HG03025 (cell line): Measurements from ENCODE around the gene LUC7L.
"Not testable (repeated sequence)": the region's sequence is repeated elsewhere in the genome, so short reads cannot be mapped to it uniquely, and the experiment has no call there.

ENCODE experiments used
- ATAC-seq: cut with Tn5 transposase; IDR thresholded peaks from one replicate; pipeline ENCODE4 v1.9.1; 2021; ENCODE audit warnings: mild to moderate bottlenecking, moderate library complexity; ENCODE audit not compliant: unreplicated experiment, low FRiP score

Gene LUC7L

GRCh38 chr16:167122-167690, 62.0 kb downstream of the LUC7L start:
- no peak for ATAC-seq

GRCh38 chr16:166375-167121, 62.7 kb downstream of the LUC7L start:
- no peak for ATAC-seq

DNA sequence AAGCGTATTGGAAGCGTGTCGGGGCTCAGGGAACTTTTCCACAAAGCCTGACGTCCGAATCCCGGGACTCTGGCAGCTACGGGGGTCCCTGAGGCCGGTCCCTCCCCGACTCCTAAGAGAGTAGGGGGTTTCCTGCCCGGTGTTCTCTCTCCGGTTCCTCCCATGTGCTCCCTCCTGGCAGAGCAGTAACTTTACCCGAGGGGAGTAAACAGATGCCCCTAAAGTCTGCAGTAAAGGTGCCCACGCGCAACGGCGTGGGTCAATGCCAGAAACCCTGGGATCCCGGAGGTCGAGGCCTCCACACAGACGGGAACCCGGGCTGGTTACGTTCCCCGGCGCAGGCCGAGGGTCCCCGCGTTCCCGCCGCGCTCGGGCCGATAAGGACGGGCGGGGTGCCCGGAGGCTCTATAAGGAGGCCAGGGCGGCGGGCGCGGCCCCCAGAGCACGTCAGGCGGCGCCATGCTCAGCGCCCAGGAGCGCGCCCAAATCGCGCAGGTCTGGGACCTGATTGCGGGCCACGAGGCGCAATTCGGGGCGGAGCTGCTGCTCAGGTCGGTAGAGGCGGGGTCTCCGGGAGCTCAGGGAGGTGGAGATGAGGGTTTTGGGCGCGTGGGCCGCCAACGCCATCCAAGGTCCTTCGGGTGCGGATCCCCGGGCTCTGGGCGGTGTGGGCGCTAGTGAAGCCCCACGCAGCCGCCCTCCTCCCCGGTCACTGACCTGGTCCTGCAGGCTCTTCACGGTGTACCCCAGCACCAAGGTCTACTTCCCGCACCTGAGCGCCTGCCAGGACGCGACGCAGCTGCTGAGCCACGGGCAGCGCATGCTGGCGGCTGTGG, 63.5 kb downstream of the LUC7L start, which contains the start of gene HBM:
HBM (plus strand) TSS at position 440 of the 836 bp plus-strand sequence; CDS start at position 460, 20 bp downstream.
- ATAC-seq, result no peak

- ATAC-seq, result no peak
Observed at GRCh38 chr16:164827-165538, 64.3 kb downstream of the LUC7L start.

GRCh38 chr16:164134-164823, 65.0 kb downstream of the LUC7L start:
- ATAC-seq, result not testable (repeated sequence)

GRCh38 chr16:163696-164095, 65.6 kb downstream of the LUC7L start:
- not testable (repeated sequence) for ATAC-seq

DNA sequence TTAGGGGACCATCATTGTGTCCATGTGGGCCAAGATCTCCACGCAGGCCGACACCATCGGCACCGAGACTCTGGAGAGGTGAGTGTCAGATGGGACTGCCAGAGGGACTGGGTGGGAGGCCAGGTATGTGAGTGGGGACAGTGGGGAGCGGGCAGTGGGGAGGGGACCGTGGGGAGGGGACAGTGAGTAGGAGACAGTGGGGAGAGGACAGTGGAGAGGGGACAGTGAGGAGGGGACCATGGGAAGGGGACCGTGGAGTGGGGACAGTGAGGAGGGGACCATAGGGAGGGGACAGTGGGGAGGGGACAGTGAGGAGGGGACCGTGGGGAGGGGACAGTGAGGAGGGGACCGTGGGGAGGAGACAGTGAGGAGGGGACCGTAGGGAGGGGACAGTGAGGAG, 66.1 kb downstream of the LUC7L start:
- not testable (repeated sequence) for ATAC-seq

DNA sequence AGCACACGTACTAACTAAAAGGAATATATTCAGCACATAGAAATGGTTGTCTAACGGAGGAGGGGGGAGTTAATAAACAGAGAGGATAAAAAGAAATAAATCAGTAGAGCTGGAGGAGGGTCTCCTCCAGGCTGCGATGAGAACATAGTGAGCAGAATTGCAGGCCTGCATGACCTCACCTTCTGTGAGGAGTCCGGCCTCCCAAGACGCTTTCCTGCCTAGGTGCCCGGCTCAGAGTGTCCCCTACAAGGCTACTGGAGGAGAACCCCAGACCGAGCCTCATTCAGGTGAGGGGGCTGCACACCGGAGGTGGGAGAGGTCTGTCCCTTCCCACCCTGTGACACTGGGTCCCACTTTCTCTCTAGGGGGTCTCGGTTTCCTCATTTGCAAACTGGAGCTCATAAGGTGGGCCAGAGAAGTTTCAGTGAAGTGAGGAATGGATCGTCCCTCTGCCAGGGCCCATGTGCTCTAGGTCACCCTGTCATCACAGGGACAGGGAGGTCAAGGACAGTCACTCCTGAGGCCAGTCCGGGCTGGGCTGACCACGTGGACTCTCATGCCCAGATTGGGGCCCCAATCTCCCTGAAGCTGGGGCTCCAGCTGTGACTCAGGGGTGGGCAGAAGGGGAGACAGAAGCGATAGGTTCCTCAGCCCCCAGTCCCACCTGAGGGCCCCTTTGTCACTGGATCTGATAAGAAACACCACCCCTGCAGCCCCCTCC, 66.8 kb downstream of the LUC7L start:
- ATAC-seq, result no peak

DNA sequence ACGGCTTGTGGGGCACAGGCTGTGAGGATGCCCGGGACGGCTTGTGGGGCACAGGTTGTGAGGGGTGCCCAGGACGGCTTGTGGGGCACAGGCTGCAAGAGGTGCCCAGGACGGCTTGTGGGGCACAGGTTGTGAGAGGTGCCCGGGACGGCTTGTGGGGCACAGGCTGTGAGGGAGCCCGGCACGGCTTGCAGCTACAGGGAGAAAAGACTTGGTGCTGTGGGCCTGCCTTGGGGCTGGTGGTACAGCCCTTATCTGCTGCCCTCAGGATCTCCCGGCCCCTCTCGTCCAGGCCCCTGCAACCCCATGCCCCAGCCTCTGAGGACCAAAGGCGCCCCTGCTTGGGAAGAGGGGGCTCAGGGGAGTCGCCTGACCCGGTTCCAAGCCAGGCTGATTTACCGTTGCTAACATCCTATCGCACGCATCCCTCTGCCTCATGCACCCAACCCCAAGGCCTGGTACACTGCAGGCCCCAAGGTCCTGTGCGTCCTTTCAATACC, 68.5 kb downstream of the LUC7L start:
- ATAC-seq, result no peak

DNA sequence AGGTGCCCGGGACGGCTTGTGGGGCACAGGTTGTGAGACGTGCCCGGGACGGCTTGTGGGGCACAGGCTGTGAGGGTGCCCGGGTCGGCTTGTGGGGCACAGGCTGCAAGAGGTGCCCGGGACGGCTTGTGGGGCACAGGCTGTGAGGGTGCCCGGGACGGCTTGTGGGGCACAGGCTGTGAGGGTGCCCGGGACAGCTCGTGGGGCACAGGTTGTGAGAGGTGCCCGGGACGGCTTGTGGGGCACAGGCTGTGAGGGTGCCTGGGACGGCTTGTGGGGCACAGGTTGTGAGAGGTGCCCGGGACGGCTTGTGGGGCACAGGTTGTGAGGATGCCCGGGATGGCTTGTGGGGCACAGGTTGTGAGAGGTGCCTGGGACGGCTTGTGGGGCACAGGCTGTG, 69.0 kb downstream of the LUC7L start:
- not testable (repeated sequence) for ATAC-seq

GRCh38 chr16:159136-159849, 70.0 kb downstream of the LUC7L start:
- no peak for ATAC-seq

DNA sequence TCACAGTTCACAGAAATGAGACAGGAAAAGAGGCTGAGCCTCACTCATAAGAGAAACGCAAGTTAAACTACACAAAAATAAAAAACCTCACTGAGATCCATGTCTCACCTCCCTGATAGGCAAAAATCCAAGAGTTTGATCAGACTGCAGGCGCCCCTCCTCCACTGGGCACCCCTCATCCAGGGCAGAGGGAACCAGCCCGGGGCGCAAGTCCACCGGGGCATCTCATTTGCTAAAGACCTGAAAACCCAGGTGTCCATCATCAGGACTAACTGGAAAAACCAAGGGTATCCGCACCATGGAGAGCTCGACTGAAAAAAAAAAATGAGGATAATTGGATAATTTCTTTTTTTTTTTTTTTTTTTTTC, 74.2 kb downstream of the LUC7L start:
- no peak for ATAC-seq

GRCh38 chr16:154217-155030, 74.8 kb downstream of the LUC7L start:
- no peak for ATAC-seq

- not testable (repeated sequence) for ATAC-seq
Observed at GRCh38 chr16:153550-154216, 75.6 kb downstream of the LUC7L start.

DNA sequence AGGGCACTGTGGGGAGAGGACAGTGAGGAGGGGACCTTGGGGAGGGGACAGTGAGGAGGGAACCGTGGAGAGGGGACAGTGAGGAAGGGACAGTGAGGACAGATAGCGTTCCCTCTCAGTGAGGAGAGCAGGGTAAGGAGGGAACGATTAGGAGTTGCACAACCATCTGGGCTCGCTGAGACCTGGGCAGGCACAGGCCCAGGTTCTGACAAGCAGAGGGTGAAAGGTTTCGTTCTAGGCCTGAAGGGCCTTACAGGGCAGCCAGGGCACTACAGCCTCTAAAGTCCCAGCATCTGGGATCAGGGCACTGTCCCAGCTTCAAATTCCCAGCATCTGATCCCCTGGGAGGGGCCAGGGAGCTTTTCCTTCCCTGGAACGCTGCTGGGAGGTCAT, 76.1 kb downstream of the LUC7L start:
- not testable (repeated sequence) for ATAC-seq

DNA sequence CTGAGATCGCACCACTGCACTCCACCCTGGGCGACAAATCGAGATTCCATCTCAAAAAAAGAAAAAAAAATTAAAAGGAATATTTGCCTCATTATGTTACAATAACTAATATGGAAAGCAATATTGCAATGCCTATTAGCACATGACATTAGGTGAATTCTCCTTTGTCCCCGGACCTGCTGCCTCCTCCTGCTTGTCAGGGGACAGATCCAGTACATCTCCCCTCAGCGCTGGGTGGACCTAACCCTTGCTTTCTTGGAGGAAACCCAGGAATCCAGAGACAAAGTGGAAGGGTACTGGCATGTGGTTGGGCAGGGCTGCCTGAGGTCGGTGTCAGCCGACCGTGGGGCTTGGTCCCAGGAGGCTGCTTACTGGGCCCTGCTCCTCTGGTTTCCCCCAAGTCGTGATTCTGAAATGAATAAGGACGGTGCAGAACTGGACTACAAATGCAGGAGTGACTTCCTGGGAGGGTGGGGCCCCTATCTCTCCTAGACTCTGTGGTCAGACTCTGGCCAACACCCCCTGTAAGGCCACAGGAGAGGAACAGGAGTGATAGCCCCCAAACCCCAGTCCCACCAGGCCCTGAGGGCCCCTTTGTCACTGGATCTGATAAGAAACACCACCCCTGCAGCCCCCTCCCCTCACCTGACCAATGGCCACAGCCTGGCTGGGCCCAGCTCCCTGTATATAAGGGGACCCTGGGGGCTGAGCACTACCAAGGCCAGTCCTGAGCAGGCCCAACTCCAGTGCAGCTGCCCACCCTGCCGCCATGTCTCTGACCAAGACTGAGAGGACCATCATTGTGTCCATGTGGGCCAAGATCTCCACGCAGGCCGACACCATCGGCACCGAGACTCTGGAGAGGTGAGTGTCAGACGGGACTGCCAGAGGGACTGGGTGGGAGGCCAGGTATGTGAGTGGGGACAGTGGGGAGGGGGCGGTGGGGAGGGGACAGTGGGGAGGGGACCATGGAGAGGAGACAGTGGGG, 76.8 kb downstream of the LUC7L start, which contains the start of gene HBZ:
HBZ (plus strand) TSS at position 504 of the 988 bp plus-strand sequence; CDS start at position 770, 266 bp downstream.
- ATAC-seq, result no peak
